ENCODE measurements around the gene ERICH3. TPM values are rescaled to one million over a fixed set of nuclear protein-coding genes. Genes with fewer than 3 reads are reported as not detected.

ERICH3 gene, protein sequence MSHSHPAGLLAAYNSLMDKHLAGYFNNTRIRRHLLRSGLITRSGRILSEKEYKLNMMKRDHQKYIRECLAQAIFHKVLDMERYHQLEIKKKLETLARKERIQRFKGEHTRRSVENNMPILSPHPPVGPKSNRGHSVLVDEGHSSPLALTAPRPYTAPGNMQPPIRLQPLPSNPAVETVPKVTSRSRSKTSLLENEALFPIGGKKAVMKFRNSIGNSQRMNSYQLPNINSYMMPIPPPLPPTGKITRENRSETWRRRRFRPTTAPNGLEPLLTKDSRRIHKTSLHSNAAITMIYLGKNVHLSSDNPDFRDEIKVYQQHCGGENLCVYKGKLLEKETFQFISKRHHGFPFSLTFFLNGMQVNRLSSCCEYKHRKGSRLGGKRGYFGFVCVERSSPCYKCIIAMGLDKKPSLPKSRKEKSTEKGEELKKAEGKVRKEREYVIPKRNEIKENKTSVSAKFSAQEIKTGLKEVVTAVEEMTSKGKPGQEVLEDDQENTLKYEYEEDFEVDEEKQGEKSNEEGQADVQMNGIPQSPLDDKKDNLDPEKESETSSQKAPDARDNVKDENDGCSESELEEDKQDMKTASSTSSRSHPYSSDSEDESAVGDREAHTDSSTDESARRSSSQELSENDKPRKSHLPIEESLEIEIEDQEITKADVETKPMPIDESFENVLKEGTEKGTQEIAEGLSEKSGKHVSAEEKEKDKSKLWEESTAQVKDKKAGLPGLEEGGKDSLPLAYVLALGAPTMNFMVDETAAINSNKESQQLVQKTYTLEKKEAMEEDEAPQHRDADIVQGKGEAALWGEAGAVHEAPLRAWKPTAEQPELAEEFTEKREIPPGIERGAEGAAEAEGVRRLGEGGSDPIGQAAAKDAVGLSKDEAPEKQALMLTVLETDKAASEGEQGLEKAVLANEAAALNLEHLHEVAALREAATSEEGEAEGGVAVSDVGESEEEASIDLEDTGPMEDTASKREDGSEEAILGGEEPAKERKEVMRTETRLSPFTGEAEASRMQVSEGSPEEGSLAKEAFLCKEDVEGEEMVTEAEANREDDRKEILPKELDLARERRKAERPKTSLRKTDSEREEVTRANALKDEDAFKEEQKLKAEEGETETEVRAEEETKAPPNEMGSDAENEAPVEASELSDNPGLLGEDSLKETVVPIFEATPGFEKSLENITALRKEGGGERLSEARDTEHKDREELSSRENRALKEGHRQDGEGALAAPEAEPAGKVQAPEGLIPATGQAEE (N-terminal part only)
- polyA plus RNA-seq (2013, experiment 1 of 2), result not detected
- polyA plus RNA-seq (2013, experiment 2 of 2), result not detected

DNA sequence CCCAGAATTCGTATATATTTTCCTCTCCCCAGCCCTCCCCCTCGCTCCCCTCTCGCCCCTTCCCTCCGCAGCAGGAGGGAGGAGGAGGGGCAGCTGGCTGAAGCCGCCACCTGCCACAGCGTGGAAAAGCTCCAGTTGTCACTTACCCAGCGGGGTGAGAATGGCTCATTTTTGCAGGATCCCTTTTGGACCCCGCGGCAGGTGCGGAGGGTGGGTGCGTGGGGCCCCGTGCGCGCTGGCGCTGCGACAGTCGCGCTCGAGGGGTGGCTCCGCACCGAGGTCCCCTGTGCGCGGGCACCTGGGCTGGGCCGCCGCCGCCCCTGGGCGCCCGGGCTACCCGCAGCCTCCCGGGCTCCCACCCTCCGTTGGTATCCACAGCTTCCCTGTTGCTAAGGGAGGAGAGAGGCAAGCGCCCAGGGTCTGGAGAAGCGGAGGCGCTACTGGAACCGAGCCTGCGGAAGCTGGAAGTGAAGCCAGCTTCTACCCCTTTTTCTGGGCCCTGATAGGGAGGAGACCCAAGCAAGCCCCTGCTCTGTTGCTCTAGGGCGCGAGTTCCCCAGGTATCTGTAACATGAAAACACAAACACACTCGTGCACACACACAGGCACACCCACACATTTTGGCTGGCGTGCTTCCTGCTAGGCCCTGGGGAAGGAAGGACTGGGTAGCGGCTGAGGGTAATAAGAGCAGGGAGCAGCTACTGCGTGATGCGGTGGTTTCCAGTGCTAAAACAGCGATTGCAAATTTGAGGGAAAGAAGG is at the start of gene ERICH3:
Gene ERICH3 (minus strand): TSS at position 442 of the 761 bp plus-strand sequence. CDS start 273 bp downstream, at position 169.
- H3K36me3 ChIP-seq (ENCODE audit: insufficient read depth, low read length), result no peaks in the 10 kb centered on the region
- peaks cover 3% of the 10 kb centered on the region; the same call in 1 of the 2 replicates for H3K9me3 ChIP-seq (ENCODE audit: insufficient read depth, low read depth, low read length)
- peak within 1 kb of the TSS; percentile 53 for H3K4me3 ChIP-seq (ENCODE audit: low read length)
- H3K27me3 ChIP-seq (ENCODE audit: insufficient read depth, low read length), result peaks cover 35% of the 10 kb centered on the region
- H3K4me1 ChIP-seq (ENCODE audit: insufficient read depth, low read length), result 0 out of 2 replicates have a peak, but pooled peaks cover 3% of the 10 kb centered on the region
- no peak within 1 kb of the TSS for H3K27ac ChIP-seq (ENCODE audit: low read depth, low read length)
- no peak within 1 kb of the TSS for H3K9ac ChIP-seq (ENCODE audit: low read depth, low read length)
- WGBS, result 10% methylated on average over 41 of the region's 44 CpGs

DNA sequence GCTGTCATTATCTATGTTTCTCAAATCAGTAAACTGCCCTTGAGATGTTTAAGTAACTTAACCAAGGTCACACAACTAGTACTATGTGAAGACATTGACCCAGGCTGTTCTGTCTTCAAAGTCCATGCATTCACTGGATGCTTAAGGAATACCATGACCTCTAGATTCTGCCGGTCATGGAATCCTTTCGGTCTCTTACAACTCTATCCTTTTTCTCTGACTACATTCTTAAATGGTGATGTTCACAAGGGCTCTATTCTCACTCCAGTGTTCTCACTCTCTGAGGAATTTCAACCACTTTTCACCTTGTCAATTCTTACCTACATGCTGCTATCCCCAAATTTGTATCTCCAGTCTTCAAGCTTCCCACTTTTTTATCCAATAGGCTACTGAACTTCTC is 44.0 kb upstream of the ERICH3 start:
- H3K4me3 ChIP-seq (ENCODE audit: low read length), result no peak overlapping the region
- H3K9ac ChIP-seq (ENCODE audit: low read depth, low read length), result no peak overlapping the region
- H3K4me1 ChIP-seq (ENCODE audit: insufficient read depth, low read length), result no peaks in the 10 kb centered on the region
- H3K9me3 ChIP-seq (ENCODE audit: insufficient read depth, low read depth, low read length), result no peaks in the 10 kb centered on the region
- no peaks in the 10 kb centered on the region for H3K27me3 ChIP-seq (ENCODE audit: insufficient read depth, low read length)
- H3K36me3 ChIP-seq (ENCODE audit: insufficient read depth, low read length), result peaks cover 70% of the 10 kb centered on the region
- 92% methylated on average over 2 of the region's 2 CpGs for WGBS
- no peak overlapping the region for H3K27ac ChIP-seq (ENCODE audit: low read depth, low read length)

DNA sequence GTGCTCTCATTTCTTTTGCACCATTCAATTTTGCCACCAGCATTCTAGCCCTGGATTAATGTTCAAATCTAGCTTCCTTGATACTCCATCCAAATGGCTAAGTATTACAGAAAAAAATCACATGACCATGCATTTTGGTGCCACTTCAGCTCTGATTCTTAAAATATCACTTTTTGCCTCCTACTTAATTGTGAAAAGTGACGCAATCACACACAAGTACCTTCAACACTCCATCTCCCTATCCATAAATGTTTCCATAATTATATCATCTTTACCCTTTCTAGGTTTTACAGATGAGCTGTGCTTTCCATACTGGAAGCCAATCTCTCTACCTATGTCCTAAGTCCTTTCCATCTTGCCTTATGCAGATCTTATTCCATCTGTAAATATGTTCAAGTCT is 43.2 kb upstream of the ERICH3 start:
- H3K9ac ChIP-seq (ENCODE audit: low read depth, low read length), result no peak overlapping the region
- WGBS, result 96% methylated on average over 1 of the region's 1 CpG
- no peaks in the 10 kb centered on the region for H3K9me3 ChIP-seq (ENCODE audit: insufficient read depth, low read depth, low read length)
- H3K27me3 ChIP-seq (ENCODE audit: insufficient read depth, low read length), result no peaks in the 10 kb centered on the region
- H3K27ac ChIP-seq (ENCODE audit: low read depth, low read length), result no peak overlapping the region
- no peaks in the 10 kb centered on the region for H3K4me1 ChIP-seq (ENCODE audit: insufficient read depth, low read length)
- peaks cover 68% of the 10 kb centered on the region for H3K36me3 ChIP-seq (ENCODE audit: insufficient read depth, low read length)
- H3K4me3 ChIP-seq (ENCODE audit: low read length), result no peak overlapping the region

DNA sequence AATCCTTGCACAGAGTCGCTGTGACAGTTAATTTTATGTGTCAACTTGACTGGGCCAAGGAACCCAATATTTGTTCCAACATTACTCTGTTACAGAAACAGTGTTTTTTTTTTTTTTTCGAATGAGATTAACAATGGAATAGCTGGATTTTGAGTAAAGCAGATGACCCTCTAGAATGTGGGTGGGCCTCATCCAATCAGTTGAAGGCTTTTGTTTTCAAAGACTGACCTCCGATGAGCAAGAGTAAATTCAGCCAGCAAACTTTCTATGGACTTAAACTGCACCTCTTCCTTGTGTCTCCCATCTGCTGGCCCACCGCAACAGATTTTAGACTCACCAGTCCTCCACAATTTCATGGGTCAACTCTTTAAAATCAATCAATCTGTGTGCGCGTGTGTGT is 42.2 kb upstream of the ERICH3 start:
- Histone ChIP-seq H3K9ac (ENCODE audit: low read depth, low read length) (no peak overlapping the region), H3K4me3 (ENCODE audit: low read length) (no peak overlapping the region), H3K27ac (ENCODE audit: low read depth, low read length) (no peak overlapping the region), H3K36me3 (ENCODE audit: insufficient read depth, low read length) (peaks cover 65% of the 10 kb centered on the region), H3K27me3 (ENCODE audit: insufficient read depth, low read length) (no peaks in the 10 kb centered on the region), H3K9me3 (ENCODE audit: insufficient read depth, low read depth, low read length) (no peaks in the 10 kb centered on the region), H3K4me1 (ENCODE audit: insufficient read depth, low read length) (no peaks in the 10 kb centered on the region)
- 75% methylated on average over 6 of the region's 6 CpGs for WGBS

DNA sequence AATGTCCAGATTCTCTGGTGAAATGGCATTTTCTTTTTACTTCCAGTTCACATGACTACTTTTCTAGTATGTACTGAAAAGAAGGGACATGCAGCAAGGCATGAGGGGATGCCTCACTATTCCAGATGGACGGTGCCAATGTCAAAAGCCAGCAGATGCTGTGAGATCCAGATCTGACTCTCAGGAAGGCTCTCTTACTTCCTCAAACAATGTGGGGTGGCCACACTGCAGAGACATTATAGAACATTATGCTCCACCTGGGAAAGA is 41.6 kb upstream of the ERICH3 start:
- WGBS, result 89% methylated on average over 1 of the region's 1 CpG
- Histone ChIP-seq H3K9me3 (ENCODE audit: insufficient read depth, low read depth, low read length) (no peaks in the 10 kb centered on the region), H3K4me1 (ENCODE audit: insufficient read depth, low read length) (no peaks in the 10 kb centered on the region), H3K27me3 (ENCODE audit: insufficient read depth, low read length) (no peaks in the 10 kb centered on the region), H3K36me3 (ENCODE audit: insufficient read depth, low read length) (peaks cover 59% of the 10 kb centered on the region), H3K27ac (ENCODE audit: low read depth, low read length) (no peak overlapping the region), H3K4me3 (ENCODE audit: low read length) (no peak overlapping the region), H3K9ac (ENCODE audit: low read depth, low read length) (no peak overlapping the region)

DNA sequence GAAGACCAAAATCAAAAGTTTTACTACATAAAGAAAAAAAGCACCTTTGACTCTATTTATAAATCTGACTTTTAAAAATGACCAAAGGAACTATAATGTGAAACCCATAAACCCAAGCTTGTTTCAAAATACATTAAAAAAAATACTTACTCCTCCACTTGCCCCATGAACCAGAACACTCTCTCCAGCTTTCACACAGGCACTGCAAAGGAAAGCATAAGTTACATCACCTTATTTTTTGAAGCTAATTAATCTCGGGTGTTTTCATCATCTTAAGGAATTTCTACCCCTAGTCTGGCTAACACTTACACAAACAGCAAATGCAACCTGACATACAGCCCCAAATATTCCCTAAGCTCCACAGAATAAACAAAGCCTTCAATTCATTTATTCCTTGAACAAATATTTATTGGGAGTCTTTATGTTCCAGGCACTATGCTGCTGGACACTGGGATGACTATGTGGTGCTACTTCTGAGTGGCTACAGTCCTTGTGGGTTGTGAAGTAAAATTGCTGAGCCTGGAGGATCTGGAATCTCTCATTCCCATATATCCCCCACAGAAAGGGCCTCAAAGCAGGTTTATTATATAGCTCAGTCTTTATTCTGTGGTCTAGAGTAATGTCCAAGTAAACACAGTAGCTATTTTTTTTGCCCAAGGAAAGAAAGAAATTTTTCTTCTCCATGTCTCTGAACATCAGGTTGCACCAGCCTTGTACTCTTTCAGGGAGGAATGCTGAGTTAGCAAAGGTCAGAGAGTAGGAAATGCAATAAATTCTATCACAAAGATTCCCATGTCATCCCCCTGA is 41.0 kb upstream of the ERICH3 start:
- H3K27ac ChIP-seq (ENCODE audit: low read depth, low read length), result no peak overlapping the region
- 95% methylated on average over 1 of the region's 1 CpG for WGBS
- H3K27me3 ChIP-seq (ENCODE audit: insufficient read depth, low read length), result no peaks in the 10 kb centered on the region
- no peaks in the 10 kb centered on the region for H3K9me3 ChIP-seq (ENCODE audit: insufficient read depth, low read depth, low read length)
- no peak overlapping the region for H3K4me3 ChIP-seq (ENCODE audit: low read length)
- H3K36me3 ChIP-seq (ENCODE audit: insufficient read depth, low read length), result peaks cover 56% of the 10 kb centered on the region
- H3K4me1 ChIP-seq (ENCODE audit: insufficient read depth, low read length), result no peaks in the 10 kb centered on the region
- H3K9ac ChIP-seq (ENCODE audit: low read depth, low read length), result no peak overlapping the region

DNA sequence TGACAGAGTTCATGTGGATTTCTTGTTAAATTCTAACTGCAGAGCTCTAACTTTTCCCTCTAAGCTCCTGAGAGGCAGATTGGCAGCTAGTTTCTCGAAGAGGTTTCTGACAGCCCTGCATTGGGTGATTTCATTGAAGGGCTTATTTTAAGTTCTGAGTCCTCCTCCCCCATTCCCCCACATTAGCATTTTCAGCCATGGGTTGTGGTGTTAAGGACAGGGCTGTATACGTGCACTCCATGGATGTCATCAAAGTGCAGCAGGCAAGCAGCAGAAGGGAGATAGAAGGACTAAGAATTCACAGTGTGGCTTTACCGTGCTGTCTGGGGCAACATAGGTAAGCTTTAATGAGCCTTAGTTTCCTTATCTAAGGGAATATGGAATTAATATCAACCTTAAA is 40.3 kb upstream of the ERICH3 start:
- no peaks in the 10 kb centered on the region for H3K4me1 ChIP-seq (ENCODE audit: insufficient read depth, low read length)
- no peak overlapping the region for H3K9ac ChIP-seq (ENCODE audit: low read depth, low read length)
- 73% methylated on average over 3 of the region's 3 CpGs for WGBS
- peaks cover 60% of the 10 kb centered on the region for H3K36me3 ChIP-seq (ENCODE audit: insufficient read depth, low read length)
- H3K27ac ChIP-seq (ENCODE audit: low read depth, low read length), result no peak overlapping the region
- no peaks in the 10 kb centered on the region for H3K9me3 ChIP-seq (ENCODE audit: insufficient read depth, low read depth, low read length)
- no peaks in the 10 kb centered on the region for H3K27me3 ChIP-seq (ENCODE audit: insufficient read depth, low read length)
- H3K4me3 ChIP-seq (ENCODE audit: low read length), result no peak overlapping the region

DNA sequence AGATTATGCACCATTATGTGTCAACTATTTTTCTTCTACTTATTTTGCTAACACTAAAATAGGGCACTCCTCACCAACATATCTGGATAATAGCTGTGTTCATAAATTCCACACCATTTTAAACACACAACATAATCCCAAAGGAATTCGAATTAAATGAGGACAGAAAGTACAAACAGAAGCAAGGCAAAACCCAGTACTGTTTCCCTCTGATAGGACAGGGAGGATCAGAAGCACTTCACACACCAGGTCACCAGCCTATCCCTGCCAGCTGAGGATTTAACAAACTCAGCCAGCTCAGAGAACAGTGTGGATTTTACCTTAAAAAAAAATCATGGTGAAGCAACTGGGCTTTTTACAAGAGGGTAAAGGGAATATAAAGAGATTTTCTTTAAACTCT is 39.3 kb upstream of the ERICH3 start:
- Histone ChIP-seq H3K36me3 (ENCODE audit: insufficient read depth, low read length) (peaks cover 58% of the 10 kb centered on the region), H3K4me1 (ENCODE audit: insufficient read depth, low read length) (no peaks in the 10 kb centered on the region), H3K4me3 (ENCODE audit: low read length) (no peak overlapping the region), H3K27me3 (ENCODE audit: insufficient read depth, low read length) (no peaks in the 10 kb centered on the region), H3K27ac (ENCODE audit: low read depth, low read length) (no peak overlapping the region), H3K9me3 (ENCODE audit: insufficient read depth, low read depth, low read length) (no peaks in the 10 kb centered on the region), H3K9ac (ENCODE audit: low read depth, low read length) (no peak overlapping the region)
- WGBS, result 86% methylated on average over 1 of the region's 1 CpG

DNA sequence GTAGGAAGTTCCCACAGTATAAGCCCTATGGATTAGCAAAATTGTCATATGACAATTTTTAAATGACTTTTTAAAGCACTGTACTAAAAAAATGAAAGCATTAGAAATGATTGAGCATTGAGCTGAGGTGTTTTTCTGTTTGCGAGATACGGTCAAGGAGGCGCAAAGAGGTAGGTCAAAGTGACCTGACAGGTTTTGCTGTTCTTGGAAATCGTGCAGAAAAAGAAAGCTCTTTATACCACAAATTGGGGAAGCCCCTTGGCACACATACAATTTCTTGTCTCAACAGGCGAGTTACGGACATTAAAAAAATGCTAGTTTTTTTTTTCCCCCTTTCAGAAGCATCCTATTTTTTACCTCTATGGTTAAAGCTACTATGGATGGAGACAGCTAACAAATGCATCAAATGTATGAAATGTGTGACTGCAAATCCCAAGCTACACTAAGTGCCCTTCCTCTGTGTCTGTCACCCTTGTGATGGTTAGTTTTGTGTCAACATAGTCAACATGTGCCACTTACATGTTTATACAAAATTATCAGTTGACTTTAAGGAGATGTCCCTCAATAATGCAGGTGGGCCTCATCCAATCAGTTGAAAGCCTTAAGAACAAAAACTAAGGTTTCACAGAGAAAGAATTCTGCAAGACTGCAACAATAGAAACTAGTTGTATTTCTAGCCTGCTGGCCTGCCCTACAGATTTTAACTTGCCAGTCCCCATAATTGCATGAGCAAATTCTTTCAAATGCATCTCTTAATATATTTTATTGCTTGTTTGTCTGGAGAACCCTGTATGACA is 30.0 kb upstream of the ERICH3 start:
- Histone ChIP-seq H3K36me3 (ENCODE audit: insufficient read depth, low read length) (peaks cover 45% of the 10 kb centered on the region), H3K9me3 (ENCODE audit: insufficient read depth, low read depth, low read length) (no peaks in the 10 kb centered on the region), H3K27ac (ENCODE audit: low read depth, low read length) (no peak overlapping the region), H3K27me3 (ENCODE audit: insufficient read depth, low read length) (no peaks in the 10 kb centered on the region), H3K4me1 (ENCODE audit: insufficient read depth, low read length) (no peaks in the 10 kb centered on the region), H3K9ac (ENCODE audit: low read depth, low read length) (no peak overlapping the region), H3K4me3 (ENCODE audit: low read length) (no peak overlapping the region)
- 97% methylated on average over 6 of the region's 6 CpGs for WGBS
